SK-N-SH (cell line): ENCODE measurements around the gene TICAM2.

Source experiments
- CHD2 ChIP-seq: fragments of 150-350 bp; IDR thresholded peaks from 2 replicates; pipeline ENCODE4 v1.6.1; 2018; ENCODE audit warnings: low read length; ENCODE audit not compliant: partially characterized antibody
- EP300 ChIP-seq, 2 experiments: IDR thresholded peaks; 2 replicates each; pipeline versions ENCODE4 v1.4.0 to v1.6.1; 2012; ENCODE audit warnings: borderline replicate concordance in 1 of 2, low read depth in 1 of 2, low read length in 1 of 2
- EZH2phosphoT487 ChIP-seq: fragments of 200-600 bp; sonication (generic); IDR thresholded peaks from 2 replicates; pipeline ENCODE4 v1.6.1; 2017; ENCODE audit warnings: low read depth, mixed run types, mild to moderate bottlenecking, antibody characterized with exemption, moderate library complexity, borderline replicate concordance
- FOSL2 ChIP-seq: IDR thresholded peaks from 2 replicates; pipeline ENCODE4 v1.4.0; 2012; ENCODE audit warnings: low read depth, mild to moderate bottlenecking, moderate library complexity, borderline replicate concordance
- NRF1 ChIP-seq: IDR thresholded peaks from 2 replicates; pipeline ENCODE4 v1.6.1; 2012; ENCODE audit warnings: low read depth, mild to moderate bottlenecking, low read length
- RFX5 ChIP-seq: IDR thresholded peaks from 2 replicates; pipeline ENCODE4 v1.6.1; 2012; ENCODE audit warnings: mild to moderate bottlenecking, improper control_type of control experiment, low read length
- TAF1 ChIP-seq: IDR thresholded peaks from 2 replicates; pipeline ENCODE4 v1.6.1; 2012; ENCODE audit warnings: low read depth, mild to moderate bottlenecking, low read length, moderate library complexity, borderline replicate concordance
- TF ChIP-seq, protein P1 (sequence below): fragments of 200-600 bp; sonication (generic); IDR thresholded peaks from 2 replicates; pipeline ENCODE4 v1.6.1; 2017; ENCODE audit warnings: antibody characterized with exemption, mild to moderate bottlenecking, moderate library complexity
- TF ChIP-seq, protein P2 (sequence below): IDR thresholded peaks from 2 replicates; pipeline ENCODE4 v1.6.1; 2012; ENCODE audit warnings: mild to moderate bottlenecking, low read depth, low read length, moderate library complexity
- TF ChIP-seq, protein P3 (sequence below): IDR thresholded peaks from 2 replicates; pipeline ENCODE4; 2012

DNA sequence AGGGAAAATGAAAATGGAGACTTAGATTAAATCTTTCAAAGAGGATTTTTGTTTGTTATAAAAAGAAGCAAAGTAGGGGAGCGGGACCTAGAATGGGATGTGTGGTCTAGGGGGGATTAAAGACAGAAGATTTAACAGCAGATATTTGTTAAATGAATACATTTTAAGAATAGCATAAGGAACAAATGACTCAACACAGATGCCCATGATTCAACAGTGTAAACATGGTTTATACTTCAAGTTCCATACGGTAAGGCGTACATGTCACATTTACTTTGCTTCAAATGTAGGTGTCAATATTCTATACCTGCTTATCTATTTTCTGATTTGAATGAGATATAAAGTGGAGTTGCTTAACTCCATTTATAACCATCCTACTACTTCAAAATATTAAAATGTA lies 1.5 kb downstream of the TICAM2 start:
- no peak for TF ChIP-seq FOSL2
- TF ChIP-seq RFX5: no peak
- TF ChIP-seq, protein P1, sequence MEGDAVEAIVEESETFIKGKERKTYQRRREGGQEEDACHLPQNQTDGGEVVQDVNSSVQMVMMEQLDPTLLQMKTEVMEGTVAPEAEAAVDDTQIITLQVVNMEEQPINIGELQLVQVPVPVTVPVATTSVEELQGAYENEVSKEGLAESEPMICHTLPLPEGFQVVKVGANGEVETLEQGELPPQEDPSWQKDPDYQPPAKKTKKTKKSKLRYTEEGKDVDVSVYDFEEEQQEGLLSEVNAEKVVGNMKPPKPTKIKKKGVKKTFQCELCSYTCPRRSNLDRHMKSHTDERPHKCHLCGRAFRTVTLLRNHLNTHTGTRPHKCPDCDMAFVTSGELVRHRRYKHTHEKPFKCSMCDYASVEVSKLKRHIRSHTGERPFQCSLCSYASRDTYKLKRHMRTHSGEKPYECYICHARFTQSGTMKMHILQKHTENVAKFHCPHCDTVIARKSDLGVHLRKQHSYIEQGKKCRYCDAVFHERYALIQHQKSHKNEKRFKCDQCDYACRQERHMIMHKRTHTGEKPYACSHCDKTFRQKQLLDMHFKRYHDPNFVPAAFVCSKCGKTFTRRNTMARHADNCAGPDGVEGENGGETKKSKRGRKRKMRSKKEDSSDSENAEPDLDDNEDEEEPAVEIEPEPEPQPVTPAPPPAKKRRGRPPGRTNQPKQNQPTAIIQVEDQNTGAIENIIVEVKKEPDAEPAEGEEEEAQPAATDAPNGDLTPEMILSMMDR: no peak
- TF ChIP-seq, protein P2, sequence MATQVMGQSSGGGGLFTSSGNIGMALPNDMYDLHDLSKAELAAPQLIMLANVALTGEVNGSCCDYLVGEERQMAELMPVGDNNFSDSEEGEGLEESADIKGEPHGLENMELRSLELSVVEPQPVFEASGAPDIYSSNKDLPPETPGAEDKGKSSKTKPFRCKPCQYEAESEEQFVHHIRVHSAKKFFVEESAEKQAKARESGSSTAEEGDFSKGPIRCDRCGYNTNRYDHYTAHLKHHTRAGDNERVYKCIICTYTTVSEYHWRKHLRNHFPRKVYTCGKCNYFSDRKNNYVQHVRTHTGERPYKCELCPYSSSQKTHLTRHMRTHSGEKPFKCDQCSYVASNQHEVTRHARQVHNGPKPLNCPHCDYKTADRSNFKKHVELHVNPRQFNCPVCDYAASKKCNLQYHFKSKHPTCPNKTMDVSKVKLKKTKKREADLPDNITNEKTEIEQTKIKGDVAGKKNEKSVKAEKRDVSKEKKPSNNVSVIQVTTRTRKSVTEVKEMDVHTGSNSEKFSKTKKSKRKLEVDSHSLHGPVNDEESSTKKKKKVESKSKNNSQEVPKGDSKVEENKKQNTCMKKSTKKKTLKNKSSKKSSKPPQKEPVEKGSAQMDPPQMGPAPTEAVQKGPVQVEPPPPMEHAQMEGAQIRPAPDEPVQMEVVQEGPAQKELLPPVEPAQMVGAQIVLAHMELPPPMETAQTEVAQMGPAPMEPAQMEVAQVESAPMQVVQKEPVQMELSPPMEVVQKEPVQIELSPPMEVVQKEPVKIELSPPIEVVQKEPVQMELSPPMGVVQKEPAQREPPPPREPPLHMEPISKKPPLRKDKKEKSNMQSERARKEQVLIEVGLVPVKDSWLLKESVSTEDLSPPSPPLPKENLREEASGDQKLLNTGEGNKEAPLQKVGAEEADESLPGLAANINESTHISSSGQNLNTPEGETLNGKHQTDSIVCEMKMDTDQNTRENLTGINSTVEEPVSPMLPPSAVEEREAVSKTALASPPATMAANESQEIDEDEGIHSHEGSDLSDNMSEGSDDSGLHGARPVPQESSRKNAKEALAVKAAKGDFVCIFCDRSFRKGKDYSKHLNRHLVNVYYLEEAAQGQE: no peak
- TF ChIP-seq EZH2phosphoT487: no peak
- no peak for TF ChIP-seq EP300 (IDR thresholded peaks at IDR 0.05; ENCODE audit: borderline replicate concordance in 1 of 2, low read depth in 1 of 2, low read length in 1 of 2)
- no peak for TF ChIP-seq TAF1
- TF ChIP-seq CHD2: no peak
- no peak for TF ChIP-seq NRF1
- TF ChIP-seq, protein P3, sequence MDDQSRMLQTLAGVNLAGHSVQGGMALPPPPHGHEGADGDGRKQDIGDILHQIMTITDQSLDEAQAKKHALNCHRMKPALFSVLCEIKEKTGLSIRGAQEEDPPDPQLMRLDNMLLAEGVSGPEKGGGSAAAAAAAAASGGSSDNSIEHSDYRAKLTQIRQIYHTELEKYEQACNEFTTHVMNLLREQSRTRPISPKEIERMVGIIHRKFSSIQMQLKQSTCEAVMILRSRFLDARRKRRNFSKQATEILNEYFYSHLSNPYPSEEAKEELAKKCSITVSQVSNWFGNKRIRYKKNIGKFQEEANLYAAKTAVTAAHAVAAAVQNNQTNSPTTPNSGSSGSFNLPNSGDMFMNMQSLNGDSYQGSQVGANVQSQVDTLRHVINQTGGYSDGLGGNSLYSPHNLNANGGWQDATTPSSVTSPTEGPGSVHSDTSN: no peak
